Gastroesophageal sphincter (tissue), 4 donors: ENCODE results near the gene TXNIP. TPM values are rescaled to one million over a fixed set of nuclear protein-coding genes. Genes with fewer than 3 reads are reported as not detected.

Experiments used
- ATAC-seq: fragments of 150-250 bp; one replicate; pipeline ENCODE4 v1.9.1; 2016; ENCODE audit warnings: mild to moderate bottlenecking, moderate library complexity
- H3K27ac ChIP-seq, 4 donors: fragments of 200-600 bp; sonication (generic) in 3 of 4; 1 replicate in 3 of 4; 2 replicates in 1 of 4; pipeline ENCODE4 v1.5.1; 2016 to 2019
- H3K27me3 ChIP-seq: fragments of 200-600 bp; sonication (generic); one replicate; pipeline ENCODE4 v1.5.1; 2019
- H3K36me3 ChIP-seq, 2 donors: fragments of 200-600 bp; sonication (generic); one replicate each; pipeline ENCODE4 v1.5.1; 2019; ENCODE audit warnings: control low read depth in 1 of 2
- H3K4me1 ChIP-seq, 3 donors: fragments of 200-600 bp; sonication (generic); 1 replicate in 2 of 3; 2 replicates in 1 of 3; pipeline ENCODE4 v1.5.1; 2016 to 2019; ENCODE audit warnings: control low read depth in 2 of 3
- H3K4me3 ChIP-seq, 2 donors: fragments of 200-600 bp; sonication (generic); one replicate each; pipeline ENCODE4 v1.5.1; 2019; ENCODE audit warnings: mild to moderate bottlenecking in 1 of 2, moderate library complexity in 1 of 2
- H3K9me3 ChIP-seq, 3 donors: fragments of 200-600 bp; sonication (generic); one replicate each; pipeline ENCODE4 v1.5.1; 2017 to 2019; ENCODE audit warnings: control low read depth in 2 of 3
- EP300 ChIP-seq: sonication (generic); formaldehyde crosslinking; IDR thresholded peaks from one replicate; pipeline ENCODE4 v1.6.1; 2017; ENCODE audit warnings: antibody characterized with exemption, mild to moderate bottlenecking
- POLR2A ChIP-seq, 2 donors: fragments of 450-650 bp; IDR thresholded peaks; one replicate each; pipeline ENCODE4 v1.6.1; 2017; ENCODE audit warnings: antibody characterized with exemption in 2 of 2, mild to moderate bottlenecking in 2 of 2, moderate library complexity in 1 of 2
- POLR2AphosphoS5 ChIP-seq: sonication (generic); formaldehyde crosslinking; IDR thresholded peaks from one replicate; pipeline ENCODE4 v1.6.1; 2017; ENCODE audit warnings: antibody characterized with exemption
- whole genome bisulfite sequencing, 2 donors: methylation state at CpG; one replicate each; pipeline ENCODE4 v1.1.5; 2018; ENCODE audit warnings: low coverage in 1 of 2; 5-methylcytosine and 5-hydroxymethylcytosine counted together
- total RNA-seq, 4 donors: library from RNA; depleted of rRNA; stranded (reverse); fragments of >200 nt; gene quantifications; one replicate each; pipeline ENCODE4 v1.1.0, GENCODE V29; 2016
- TF ChIP-seq, protein P1 (sequence below), 4 experiments: fragments of 200-600 bp in 2 of 4; fragments of 450-650 bp in 2 of 4; sonication (generic) in 1 of 4; IDR thresholded peaks; one replicate each; pipeline ENCODE4 v1.5.1; 2017 to 2019; ENCODE audit warnings: antibody characterized with exemption in 4 of 4, mild to moderate bottlenecking in 2 of 4, moderate library complexity in 2 of 4

TXNIP gene
- total RNA-seq, 4 donors from 2014 or later: 2,024 to 3,704 (median 2,348) TPM

DNA sequence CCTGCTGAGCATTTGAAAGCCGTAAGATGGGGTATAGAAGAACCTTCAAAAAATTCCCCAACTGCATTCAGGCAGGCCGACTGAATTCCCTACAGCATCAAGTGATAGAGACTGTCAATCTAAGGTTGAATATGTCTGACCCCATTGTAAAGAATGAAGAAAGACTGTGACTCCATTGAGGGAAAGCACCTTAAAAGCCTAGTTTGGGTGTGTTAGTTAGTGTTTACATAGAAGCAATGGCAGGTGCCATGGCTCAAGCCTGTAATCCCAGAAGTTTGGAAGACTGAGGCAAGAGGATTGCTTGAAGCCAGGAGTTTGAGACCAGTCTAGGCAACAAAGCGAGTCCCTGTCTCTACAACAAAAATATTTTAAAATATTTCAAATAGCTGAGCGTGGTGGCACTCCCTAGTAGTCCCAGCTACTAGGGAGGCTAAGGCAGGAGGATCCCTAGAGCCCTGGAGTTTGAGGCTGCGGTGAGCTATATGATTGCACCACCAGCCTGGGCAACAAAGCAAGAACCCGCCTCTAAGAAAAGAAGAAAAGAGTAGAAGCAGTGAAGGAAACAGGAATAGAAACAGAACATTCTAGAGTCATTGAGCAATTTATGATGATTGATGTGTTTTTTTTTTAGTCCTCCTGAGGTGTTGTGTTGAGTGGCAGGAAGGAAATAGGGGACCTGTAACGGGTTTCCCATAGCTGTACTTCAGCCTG is 16.5 kb downstream of the TXNIP start:
- Histone ChIP-seq H3K9me3 (no peaks in the 10 kb centered on the region), H3K4me3 (peak overlapping the region in 1 of 2 donors; percentile 23), H3K27me3 (no peaks in the 10 kb centered on the region), H3K27ac (peak overlapping the region; percentile 93 to 99 (median 95)), H3K36me3 (peaks cover 0 to 14% of the 10 kb centered on the region in 2 donors), H3K4me1 (peaks cover 47 to 78% (median 63%) of the 10 kb centered on the region in 3 donors)
- TF ChIP-seq POLR2AphosphoS5 (peak; percentile 44), EP300 (no peak)
- WGBS, 2 donors: 39 to 43% methylated on average over 6 to 7 of the region's 7 CpGs
- peak; percentile 17 for ATAC-seq

DNA sequence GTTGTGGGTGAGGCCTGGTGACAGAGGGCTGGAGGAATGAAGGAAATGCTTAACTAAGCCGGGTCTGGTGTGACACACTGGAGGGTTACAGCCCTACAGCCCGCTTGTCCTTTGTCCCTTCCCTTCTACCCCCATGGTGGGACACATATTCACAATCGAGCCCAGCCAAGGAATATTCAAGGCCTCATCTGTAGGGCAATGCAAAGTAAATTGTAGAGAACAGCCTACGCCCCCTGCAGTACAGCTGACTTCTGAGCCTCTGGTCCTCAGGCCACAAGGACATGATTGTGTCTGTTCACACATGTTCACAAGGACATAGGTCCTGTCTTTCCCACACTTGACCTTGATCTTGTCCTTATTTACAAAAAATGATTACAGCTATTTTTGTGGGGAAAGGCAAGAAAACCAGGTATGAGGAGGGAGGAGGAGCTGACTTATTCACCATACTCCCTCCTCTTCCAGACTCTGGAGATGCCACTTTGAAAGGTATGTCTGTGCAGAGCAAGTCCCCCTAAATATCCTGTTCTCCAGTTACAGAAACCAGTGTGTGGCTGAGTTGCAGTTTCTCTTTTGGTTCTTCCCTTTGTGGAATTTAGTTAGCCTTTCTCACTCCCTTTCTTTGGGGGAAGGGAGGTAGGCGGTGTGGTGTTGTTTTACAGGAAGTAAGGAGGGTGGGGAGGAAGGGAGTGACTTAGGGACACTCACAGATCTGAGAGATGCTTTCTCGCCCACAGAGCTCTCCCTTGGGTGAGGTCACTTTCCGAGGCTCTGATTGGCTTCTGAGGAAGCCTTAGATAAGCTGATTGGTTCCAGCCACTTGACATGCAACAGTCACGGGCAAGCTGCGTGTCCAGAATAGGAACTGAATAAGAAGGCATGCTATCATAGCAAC is 17.3 kb downstream of the TXNIP start:
- peak overlapping the region; percentile 30 to 43 for H3K4me3 ChIP-seq
- H3K27ac ChIP-seq: peak overlapping the region; percentile 93 to 99 (median 95)
- no peaks in the 10 kb centered on the region for H3K9me3 ChIP-seq
- H3K27me3 ChIP-seq: no peaks in the 10 kb centered on the region
- H3K36me3 ChIP-seq: peaks cover 0 to 17% of the 10 kb centered on the region in 2 donors
- peak; percentile 95 for ATAC-seq
- TF ChIP-seq, protein P1, sequence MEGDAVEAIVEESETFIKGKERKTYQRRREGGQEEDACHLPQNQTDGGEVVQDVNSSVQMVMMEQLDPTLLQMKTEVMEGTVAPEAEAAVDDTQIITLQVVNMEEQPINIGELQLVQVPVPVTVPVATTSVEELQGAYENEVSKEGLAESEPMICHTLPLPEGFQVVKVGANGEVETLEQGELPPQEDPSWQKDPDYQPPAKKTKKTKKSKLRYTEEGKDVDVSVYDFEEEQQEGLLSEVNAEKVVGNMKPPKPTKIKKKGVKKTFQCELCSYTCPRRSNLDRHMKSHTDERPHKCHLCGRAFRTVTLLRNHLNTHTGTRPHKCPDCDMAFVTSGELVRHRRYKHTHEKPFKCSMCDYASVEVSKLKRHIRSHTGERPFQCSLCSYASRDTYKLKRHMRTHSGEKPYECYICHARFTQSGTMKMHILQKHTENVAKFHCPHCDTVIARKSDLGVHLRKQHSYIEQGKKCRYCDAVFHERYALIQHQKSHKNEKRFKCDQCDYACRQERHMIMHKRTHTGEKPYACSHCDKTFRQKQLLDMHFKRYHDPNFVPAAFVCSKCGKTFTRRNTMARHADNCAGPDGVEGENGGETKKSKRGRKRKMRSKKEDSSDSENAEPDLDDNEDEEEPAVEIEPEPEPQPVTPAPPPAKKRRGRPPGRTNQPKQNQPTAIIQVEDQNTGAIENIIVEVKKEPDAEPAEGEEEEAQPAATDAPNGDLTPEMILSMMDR (IDR thresholded peaks at IDR 0.05): peak in 3 of 4 experiments; percentile 20 to 33 (median 24)
- no peak for TF ChIP-seq EP300
- TF ChIP-seq POLR2A (IDR thresholded peaks at IDR 0.05): peak in 1 of 2 donors; percentile 27
- TF ChIP-seq POLR2AphosphoS5: peak; percentile 97
- peaks cover 41 to 70% (median 56%) of the 10 kb centered on the region in 3 donors for H3K4me1 ChIP-seq
- WGBS, 2 donors: 3 to 11% methylated on average over 3 to 5 of the region's 9 CpGs

DNA sequence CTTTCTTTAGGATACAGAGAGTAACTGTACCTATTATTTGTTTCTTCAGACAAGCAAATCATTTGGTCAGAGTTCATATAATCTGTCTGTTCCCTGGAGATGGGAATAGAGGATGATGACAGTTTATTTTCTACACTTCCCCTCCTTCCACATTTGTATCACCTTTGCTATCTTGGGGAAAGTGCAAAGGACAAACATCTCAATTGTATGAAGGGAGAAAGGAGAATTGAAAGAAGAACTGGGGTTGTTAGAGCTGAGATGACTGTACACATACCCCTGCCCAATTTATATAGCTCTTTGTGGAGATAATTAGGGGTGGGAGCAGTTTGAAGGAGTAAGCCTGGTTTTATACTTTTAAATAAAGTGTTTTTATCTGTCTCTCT is 17.9 kb downstream of the TXNIP start:
- Histone ChIP-seq H3K27ac (peak overlapping the region; percentile 93 to 99 (median 95)), H3K9me3 (no peaks in the 10 kb centered on the region), H3K4me1 (peaks cover 37 to 64% (median 53%) of the 10 kb centered on the region in 3 donors), H3K27me3 (no peaks in the 10 kb centered on the region), H3K36me3 (peaks cover 0 to 17% of the 10 kb centered on the region in 2 donors), H3K4me3 (peak overlapping the region; percentile 30 to 43)
- TF ChIP-seq, protein P1 (IDR thresholded peaks at IDR 0.05): no peak
- TF ChIP-seq POLR2AphosphoS5 (no peak), POLR2A (IDR thresholded peaks at IDR 0.05) (no peak), EP300 (no peak)
- ATAC-seq: no peak

DNA sequence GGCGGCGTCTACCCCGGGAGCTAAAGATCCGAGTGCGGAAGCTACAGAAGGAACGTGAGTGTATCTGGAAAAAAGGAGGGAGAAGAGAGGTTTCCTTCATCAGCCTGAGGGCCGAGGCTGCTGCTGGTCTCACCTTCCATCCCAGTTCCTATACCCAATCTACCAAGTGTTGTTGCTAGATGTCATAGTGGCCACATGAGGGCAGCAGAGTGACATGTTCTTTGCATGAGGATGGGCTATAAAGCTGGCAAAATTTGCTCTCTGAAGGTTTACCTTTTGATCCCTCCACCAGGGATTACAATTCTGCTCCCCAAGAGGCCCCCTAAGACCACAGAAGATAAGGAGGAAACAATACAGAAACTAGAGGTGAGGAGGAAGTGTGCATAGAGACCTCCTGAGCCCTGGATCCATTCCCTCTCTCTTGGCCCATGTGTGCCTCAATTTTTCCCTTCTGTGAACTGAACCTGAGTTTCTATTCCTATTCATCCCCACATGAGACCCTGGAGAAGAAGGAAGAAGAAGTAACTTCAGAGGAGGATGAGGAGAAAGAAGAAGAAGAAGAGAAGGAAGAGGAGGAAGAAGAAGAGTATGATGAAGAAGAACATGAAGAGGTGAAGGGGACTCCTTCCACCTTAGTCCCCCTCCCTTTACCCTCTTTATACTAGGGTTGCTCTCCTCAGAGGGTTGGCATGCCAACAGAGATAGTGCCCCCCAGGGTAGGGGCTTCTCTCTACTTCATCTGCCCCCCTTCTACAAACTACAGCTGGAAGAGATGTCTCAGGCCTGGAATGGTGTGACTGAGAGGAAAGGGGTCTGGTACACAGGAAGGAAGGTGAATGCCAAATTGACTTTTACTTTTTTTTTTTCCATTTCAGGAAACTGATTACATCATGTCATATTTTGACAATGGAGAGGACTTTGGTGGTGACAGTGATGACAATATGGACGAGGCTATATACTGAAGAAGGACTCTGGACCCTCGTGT is 18.6 kb downstream of the TXNIP start:
- ATAC-seq: peak; percentile 33
- Histone ChIP-seq H3K4me3 (peak overlapping the region in 1 of 2 donors; percentile 30), H3K9me3 (no peaks in the 10 kb centered on the region), H3K36me3 (peaks cover 0 to 17% of the 10 kb centered on the region in 2 donors), H3K27me3 (no peaks in the 10 kb centered on the region), H3K27ac (peak overlapping the region; percentile 93 to 99 (median 95)), H3K4me1 (peaks cover 35 to 57% (median 47%) of the 10 kb centered on the region in 3 donors)
- TF ChIP-seq POLR2AphosphoS5: peak; percentile 72
- TF ChIP-seq EP300: no peak
- TF ChIP-seq POLR2A (IDR thresholded peaks at IDR 0.05): no peak
- TF ChIP-seq, protein P1 (IDR thresholded peaks at IDR 0.05): peak; percentile 83 to 97 (median 91)
- 14 to 46% methylated on average over 2 to 5 of the region's 9 CpGs for WGBS, 2 donors
